Posterior cingulate gyrus (tissue), 11 donors: ENCODE data around the gene OCA2.
A peak's percentile ranks its signal among the peaks of the same experiment; 100 is the strongest.
"Not testable (repeated sequence)": the region's sequence is repeated elsewhere in the genome, so short reads cannot be mapped to it uniquely, and the experiment has no call there.

ENCODE experiments used
- DNase-seq, 10 donors: peaks; one replicate each; pipeline versions ENCODE4 v3.0.0 to v3.0.0-alpha.2; 2020 to 2021; ENCODE audit warnings: mixed read lengths in 3 of 10
- intact Hi-C: fragments of 100-400 bp; cut with DNase I; formaldehyde crosslinking; loops from one replicate; pipeline ENCODE4 v1.15.1; 2023

The OCA2 gene

DNA sequence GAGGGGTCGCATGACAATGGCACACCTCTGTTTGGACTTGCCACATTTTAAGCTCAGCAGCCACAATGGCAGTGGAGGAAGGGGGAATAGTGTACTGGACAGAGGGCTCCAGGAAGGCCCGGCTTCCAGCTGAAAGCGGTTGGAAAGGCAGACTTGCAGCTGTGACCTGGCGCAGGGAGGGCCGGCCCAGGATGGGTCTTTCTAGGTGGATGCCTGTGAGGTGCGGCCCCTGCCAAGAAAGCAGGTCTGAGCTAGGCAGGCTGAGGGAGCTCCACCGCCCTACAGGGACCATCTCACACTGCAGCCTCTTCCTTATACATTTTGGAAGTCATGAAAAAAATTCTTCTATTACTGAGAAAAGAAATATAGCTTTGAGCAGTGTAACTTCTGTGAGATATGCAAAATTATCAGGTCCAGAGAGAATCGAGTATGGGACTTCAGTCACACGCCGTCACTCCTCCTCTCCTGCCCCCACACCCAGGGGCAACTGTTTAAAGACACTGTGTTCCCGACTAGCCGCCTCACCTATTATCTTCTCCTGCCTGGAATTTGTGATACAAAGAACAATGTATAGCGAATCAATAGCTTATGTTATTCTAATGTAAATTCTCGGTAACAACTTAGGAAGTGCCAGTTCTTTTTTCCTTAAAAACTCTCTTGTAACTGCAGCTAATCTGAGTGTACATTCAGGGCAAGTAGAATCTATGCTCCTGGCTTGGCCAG, 331.0 kb downstream of the OCA2 start:
- peak in 2 of 10 donors; percentile 79 to 82 for DNase-seq
- intact Hi-C loops, result no loop called here

- intact Hi-C loops, result not testable (repeated sequence)
Observed at GRCh38 chr15:27767430-27767829, 331.7 kb downstream of the OCA2 start.

GRCh38 chr15:27764339-27764738, 334.8 kb downstream of the OCA2 start:
- intact Hi-C loops, result no loop called here
- no peak for DNase-seq

More at GRCh38 chr15:27767430-27767829, 331.7 kb downstream of the OCA2 start:
- not testable (repeated sequence) for DNase-seq

DNA sequence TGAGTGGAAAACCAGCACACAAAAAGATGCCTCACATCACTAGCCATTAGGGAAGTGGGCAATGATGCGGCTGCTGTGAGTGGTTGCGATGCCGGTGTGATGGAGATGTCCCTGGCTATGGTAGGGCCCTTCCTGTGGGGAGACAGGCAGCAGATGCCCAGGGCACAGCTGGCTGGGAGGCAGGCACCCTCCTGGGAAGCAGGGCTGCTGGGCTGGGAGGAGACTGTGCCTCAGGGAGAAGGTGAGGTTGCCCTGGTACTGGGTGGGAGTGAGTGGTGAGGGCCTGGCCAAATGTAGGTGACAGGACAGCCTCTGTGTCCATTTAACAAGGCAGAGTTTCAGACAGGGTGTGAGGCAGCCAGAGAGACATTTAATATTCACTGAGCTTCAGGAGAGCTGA, 335.6 kb downstream of the OCA2 start:
- intact Hi-C loops, result no loop called here
- no peak for DNase-seq

- DNase-seq, result no peak
- intact Hi-C loops, result no loop called here
Observed at GRCh38 chr15:27762471-27762870, 336.6 kb downstream of the OCA2 start.

DNA sequence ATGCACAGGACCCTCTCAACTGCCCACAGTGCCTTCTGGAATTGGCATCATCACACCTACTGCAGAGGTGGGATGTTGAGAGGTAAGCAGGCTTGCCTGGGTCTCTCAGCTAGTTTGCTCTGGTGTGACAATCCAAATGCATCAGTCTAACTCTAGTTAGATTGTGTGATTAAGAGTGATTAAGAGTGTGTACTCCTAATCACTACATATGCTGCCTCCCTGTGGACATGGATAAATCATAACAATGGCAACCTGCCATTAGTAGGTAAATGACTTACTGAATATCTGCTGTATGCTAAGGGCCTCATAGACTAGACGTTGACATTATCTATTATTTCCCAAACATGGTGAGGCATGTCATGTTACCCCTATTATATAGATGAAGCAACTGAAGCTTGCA, 342.1 kb downstream of the OCA2 start:
- DNase-seq, result no peak
- intact Hi-C loops, result no loop called here

DNA sequence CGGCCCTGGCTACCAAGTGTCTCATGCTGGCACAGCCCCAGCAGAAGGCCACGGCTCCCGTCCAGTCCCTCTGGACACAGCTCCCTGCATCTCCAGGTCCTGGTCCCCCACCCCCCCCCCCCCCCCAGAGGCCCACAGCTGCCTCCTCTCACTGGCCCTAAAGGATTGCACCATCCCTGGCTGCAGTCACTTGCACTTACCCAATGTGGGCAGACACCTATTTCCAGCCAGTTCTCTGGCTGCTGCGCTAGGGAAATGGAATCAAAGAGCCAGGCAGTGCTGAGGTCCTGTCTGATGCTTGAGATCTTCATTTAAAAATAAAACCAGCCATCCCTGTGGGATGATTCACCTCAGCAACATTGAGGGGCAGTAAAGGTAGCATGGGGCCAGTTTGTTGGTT, 346.4 kb downstream of the OCA2 start:
- intact Hi-C loops, result no loop called here
- DNase-seq, result no peak

GRCh38 chr15:27747997-27748396, 351.1 kb downstream of the OCA2 start:
- intact Hi-C loops, result no loop called here
- DNase-seq, result no peak

GRCh38 chr15:27746401-27746955, 352.6 kb downstream of the OCA2 start:
- DNase-seq, result no peak

DNA sequence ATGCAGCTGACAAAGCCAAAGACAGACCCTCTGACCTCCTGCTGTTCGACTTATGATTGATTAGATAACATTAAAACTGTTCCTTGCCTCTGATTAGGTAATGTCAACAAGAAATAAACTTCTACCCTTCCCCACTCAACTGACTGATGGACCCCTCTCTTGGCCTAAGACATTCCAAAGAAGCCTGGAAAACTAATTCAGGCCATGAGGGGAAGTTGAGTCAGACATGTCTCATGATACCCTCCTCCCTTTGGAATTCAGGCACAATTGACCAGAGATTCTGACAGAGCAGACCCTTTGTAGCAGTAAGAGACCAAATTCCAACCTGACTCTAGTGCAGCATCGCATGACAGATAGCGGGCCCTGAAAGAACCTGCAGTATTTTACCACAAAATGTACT, 354.5 kb downstream of the OCA2 start:
- no peak for DNase-seq
- intact Hi-C loops, result no loop called here

More at GRCh38 chr15:27746401-27746955, 352.6 kb downstream of the OCA2 start:
- intact Hi-C loops, result no loop called here

- peak in 1 of 10 donors; percentile 58 for DNase-seq
- intact Hi-C loops, result no loop called here
Observed at GRCh38 chr15:27743638-27744037, 355.5 kb downstream of the OCA2 start.

- peak in 9 of 10 donors; percentile 26 to 92 (median 55) for DNase-seq
- intact Hi-C loops, result no loop called here
Observed at GRCh38 chr15:27742751-27743477, 356.2 kb downstream of the OCA2 start.

GRCh38 chr15:27741226-27741860, 357.8 kb downstream of the OCA2 start:
- no peak for DNase-seq
- intact Hi-C loops, result no loop called here

- intact Hi-C loops, result no loop called here
- no peak for DNase-seq
Observed at GRCh38 chr15:27734785-27735495, 364.2 kb downstream of the OCA2 start.

- no peak for DNase-seq
- intact Hi-C loops, result no loop called here
Observed at GRCh38 chr15:27731776-27732175, 367.3 kb downstream of the OCA2 start.

- DNase-seq, result no peak
- intact Hi-C loops, result no loop called here
Observed at GRCh38 chr15:27730868-27731267, 368.2 kb downstream of the OCA2 start.

DNA sequence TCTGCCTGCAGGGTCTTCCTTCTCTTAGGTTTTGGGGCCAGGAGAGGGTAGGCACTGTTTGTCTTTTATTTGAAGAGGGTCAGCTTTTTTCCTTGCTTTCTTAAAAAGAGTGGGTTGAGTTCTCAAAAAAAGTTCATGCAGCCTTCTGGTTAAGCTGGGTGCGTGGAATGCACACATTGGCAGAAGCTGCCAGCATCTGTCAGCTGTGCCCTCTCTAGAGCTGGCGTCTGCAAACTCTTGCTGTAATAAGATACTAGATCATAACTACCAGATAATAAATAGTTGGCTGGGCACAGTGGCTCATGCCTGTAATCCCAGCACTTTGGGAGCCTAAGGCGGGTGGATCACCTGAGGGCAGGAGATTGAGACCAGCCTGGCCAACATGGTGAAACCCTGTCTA, 373.4 kb downstream of the OCA2 start:
- intact Hi-C loops, result no loop called here
- DNase-seq, result peak in 3 of 10 donors; percentile 24 to 80 (median 63)

GRCh38 chr15:27723821-27724220, 375.3 kb downstream of the OCA2 start:
- intact Hi-C loops, result no loop called here

GRCh38 chr15:27722102-27722501, 377.0 kb downstream of the OCA2 start:
- intact Hi-C loops, result no loop called here
- no peak for DNase-seq

More at GRCh38 chr15:27723821-27724220, 375.3 kb downstream of the OCA2 start:
- DNase-seq, result no peak

DNA sequence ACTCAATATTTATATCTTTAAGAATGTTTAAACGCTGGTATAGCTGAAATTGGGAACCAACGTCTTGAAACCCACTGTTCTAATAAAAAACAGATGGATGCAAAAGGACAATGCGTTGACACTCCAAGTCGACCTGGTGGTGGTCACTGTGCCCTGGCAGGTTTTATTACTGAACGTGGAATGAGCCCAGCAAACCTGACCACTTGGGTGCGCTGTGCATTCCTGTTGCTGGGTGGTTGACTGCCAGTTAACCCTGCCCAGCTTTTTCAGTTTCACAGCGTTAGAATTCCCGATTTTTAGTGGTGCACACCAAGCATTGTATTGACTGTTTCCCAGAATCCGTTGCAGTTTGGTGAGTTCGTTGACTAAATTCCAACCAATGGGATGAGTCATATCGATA, 384.4 kb downstream of the OCA2 start:
- no peak for DNase-seq
- intact Hi-C loops, result no loop called here
